ENCODE data around the gene BOLA3.

The BOLA3 gene

GRCh38 chr2:74109551-74109950, 38.2 kb downstream of the BOLA3 start:
- no peak for TF ChIP-seq CTCF (IDR thresholded peaks at IDR 0.05; ENCODE audit: low read depth, low read length)
- H3K4me3 ChIP-seq (ENCODE audit: low read depth, low read length) = no peak overlapping the region

GRCh38 chr2:74107071-74107470, 40.6 kb downstream of the BOLA3 start:
- no peak for TF ChIP-seq CTCF (IDR thresholded peaks at IDR 0.05; ENCODE audit: low read depth, low read length)
- H3K4me3 ChIP-seq (ENCODE audit: low read depth, low read length) = no peak overlapping the region

GRCh38 chr2:74105413-74105812, 42.3 kb downstream of the BOLA3 start:
- no peak overlapping the region for H3K4me3 ChIP-seq (ENCODE audit: low read depth, low read length)
- no peak for TF ChIP-seq CTCF (IDR thresholded peaks at IDR 0.05; ENCODE audit: low read depth, low read length)

GRCh38 chr2:74104839-74105238, 42.9 kb downstream of the BOLA3 start:
- TF ChIP-seq CTCF (IDR thresholded peaks at IDR 0.05; ENCODE audit: low read depth, low read length) = no peak
- H3K4me3 ChIP-seq (ENCODE audit: low read depth, low read length) = no peak overlapping the region

GRCh38 chr2:74103763-74104162, 43.9 kb downstream of the BOLA3 start:
- H3K4me3 ChIP-seq (ENCODE audit: low read depth, low read length) = no peak overlapping the region
- no peak for TF ChIP-seq CTCF (IDR thresholded peaks at IDR 0.05; ENCODE audit: low read depth, low read length)

GRCh38 chr2:74102516-74102915, 45.2 kb downstream of the BOLA3 start:
- TF ChIP-seq CTCF (IDR thresholded peaks at IDR 0.05; ENCODE audit: low read depth, low read length) = no peak

GRCh38 chr2:74101574-74102300, 46.0 kb downstream of the BOLA3 start:
- TF ChIP-seq CTCF (IDR thresholded peaks at IDR 0.05; ENCODE audit: low read depth, low read length) = no peak
- no peak overlapping the region for H3K4me3 ChIP-seq (ENCODE audit: low read depth, low read length)

More at GRCh38 chr2:74102516-74102915, 45.2 kb downstream of the BOLA3 start:
- no peak overlapping the region for H3K4me3 ChIP-seq (ENCODE audit: low read depth, low read length)
